HG02763 (cell line): ENCODE results near the gene SEC22A.

Experiments used
- ATAC-seq: cut with Tn5 transposase; IDR thresholded peaks from one replicate; pipeline ENCODE4 v1.9.1; 2021; ENCODE audit warnings: mild to moderate bottlenecking, moderate library complexity; ENCODE audit not compliant: unreplicated experiment

Gene SEC22A

GRCh38 chr3:123201557-123202427 lies at the start of gene SEC22A:
TSS of gene SEC22A (plus strand) at chr3:123201943. CDS start at chr3:123209218, 7,275 bp downstream.
- ATAC-seq: peak; percentile 98

DNA sequence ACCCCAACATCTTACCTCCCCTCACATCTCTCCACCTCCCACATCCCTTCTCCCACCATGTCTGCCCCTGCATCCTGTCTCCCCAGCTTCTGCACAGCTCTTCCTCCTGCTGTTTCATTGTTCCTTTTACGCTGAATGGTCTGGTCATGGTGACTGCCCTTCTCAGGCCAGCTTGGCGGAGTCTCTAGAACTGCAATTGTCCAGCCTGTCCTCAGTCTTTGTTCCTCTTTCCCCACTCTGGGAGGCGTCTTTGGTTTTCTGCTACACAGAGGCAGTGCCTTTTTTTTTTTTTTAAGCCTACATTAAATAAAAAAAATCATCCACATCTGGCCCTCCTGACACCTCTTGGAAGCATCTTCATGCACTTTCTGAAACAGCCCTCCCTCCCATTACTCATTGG lies 49.1 kb upstream of the SEC22A start:
- no peak for ATAC-seq

- no peak for ATAC-seq
Measured at GRCh38 chr3:123153125-123154019, 48.4 kb upstream of the SEC22A start.

DNA sequence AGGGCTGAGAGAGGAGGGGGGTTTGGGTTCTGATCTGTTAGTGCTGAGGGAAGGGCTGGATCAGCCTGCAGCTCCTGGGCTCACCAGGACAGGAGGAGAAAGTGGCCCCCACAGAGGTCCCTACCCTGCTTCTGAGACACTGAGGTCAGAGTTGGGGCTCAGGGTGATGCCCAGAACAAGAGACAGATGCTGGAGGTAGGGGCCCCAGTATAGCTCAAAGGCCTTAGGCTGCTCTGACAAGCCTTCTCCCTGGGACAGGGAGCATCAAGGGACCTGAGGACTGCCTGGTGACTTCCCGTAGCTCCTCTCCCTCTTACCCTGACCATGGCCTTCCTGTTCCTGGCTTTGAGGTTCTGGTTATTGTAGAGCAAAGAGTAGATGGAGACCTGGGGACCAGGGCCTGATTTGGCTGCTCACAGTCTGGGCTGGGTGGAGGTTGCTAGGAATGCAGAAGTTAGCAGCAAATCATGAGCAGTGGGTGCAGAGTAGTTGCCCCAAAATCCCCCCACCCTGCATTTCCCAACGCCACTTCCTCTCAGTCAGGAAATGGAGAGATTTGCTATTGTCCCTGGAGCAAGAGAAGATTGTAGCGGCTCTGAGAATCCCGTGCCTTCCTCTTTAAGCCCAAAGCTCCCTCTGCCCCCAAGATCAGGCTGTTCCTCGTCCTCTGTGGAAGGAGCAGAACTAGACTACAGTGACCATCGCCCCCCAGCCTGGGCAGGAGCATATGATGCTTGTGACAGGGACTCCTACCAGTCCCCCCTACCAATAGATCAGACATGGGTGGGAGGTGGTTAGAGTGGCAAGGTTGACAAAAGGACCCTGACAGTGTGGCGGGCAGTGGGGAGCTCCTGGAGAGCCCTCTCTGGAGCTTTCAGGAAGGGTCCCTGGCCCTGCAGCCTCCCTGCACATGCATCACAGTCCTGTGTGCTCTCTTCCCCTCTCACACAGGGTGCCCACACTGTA lies 47.4 kb upstream of the SEC22A start:
- ATAC-seq: no peak

GRCh38 chr3:123155471-123156011 lies 46.2 kb upstream of the SEC22A start:
- no peak for ATAC-seq

DNA sequence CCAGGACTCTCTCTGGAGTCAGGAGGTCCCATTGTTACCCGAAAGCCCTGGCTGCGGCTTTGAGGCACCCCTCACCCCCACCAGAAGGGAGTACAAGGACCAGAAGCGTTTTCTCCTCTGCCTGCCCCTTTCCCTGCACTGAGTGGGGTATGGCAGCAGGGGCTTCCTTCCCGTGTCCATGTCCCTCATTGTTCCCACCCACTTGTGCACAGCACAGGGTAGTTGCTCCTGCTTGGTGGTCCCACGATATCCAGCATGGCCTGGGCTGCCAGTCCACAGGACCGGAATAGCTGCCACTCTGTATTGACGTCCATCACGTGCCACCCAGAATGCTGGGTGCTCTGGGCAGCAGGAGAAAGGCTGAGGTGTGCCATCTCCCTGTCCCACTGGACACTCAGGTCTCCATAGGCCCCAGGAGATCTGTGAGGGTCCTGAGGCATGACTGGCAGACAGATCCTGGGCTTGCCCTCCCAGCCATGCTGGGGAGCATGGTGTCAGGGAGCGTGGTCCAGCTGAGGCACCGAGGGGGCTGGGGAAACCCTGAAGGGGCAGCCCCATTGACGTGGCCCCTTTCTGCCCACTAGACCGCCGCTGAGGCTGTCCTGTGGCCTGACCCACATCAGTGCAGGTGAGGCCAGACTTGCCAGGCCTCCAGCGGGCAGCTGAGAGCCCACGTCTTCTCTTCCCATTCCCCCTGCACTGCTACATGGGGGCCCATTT lies 45.3 kb upstream of the SEC22A start:
- ATAC-seq: no peak

GRCh38 chr3:123157209-123157597 lies 44.5 kb upstream of the SEC22A start:
- no peak for ATAC-seq

DNA sequence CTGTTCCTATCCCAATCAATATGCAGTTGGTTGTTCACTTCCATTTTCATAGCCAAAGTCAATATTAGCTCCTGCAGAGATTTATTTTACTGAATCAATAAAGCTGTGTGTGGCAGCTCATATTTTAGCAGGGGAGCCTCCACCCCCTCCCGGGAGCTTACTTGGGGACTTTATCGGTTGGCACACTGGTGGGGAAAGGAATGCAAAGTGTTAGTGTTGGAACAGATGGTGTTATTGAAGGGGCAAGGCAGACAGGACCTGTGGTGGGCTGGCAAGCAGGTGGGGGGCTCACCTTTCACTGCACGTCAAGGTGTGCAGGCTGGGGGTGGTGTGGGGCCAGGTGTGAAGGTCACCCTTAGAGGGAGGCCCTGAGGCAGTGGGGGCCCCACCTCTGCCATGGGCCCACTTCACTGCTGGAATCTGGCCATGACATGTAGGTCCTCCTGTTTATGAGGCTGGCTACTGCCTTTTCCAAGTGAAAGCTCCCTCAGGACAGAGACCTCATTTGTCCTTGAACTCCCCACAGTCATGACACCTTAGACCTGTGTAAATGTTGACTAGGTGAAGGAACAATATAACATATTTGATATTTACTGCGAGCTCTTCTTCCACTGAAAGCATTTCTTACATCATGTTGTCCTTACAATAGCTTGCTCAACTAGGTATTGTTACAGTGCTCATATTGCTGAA lies 44.0 kb upstream of the SEC22A start:
- ATAC-seq: no peak

GRCh38 chr3:123158330-123158729 lies 43.4 kb upstream of the SEC22A start:
- no peak for ATAC-seq

DNA sequence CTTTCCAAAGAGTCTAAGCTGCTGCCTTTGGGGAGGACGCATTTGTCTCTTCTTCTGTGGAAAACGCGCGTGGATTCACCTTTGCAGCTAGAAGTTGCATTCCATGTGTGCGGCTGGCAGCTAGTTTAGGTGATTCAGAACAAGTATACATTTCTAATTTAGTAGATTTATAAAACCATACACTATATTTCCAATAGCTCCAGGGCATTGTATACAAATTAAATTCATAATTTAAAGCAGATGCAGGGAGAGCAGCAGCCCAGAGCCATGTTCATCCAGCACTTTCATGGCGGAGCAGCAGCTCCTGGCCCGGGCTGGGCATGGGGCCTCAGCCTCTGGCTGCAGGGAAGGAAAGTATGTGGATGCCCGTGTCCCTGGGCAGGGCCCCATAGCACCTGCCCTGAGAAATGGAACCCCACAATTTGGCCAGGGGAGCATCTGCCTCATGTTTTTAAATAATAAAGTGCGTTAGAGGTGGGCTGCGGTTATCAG lies 42.8 kb upstream of the SEC22A start:
- no peak for ATAC-seq

- ATAC-seq: no peak
Measured at GRCh38 chr3:123159926-123160635, 41.7 kb upstream of the SEC22A start.

DNA sequence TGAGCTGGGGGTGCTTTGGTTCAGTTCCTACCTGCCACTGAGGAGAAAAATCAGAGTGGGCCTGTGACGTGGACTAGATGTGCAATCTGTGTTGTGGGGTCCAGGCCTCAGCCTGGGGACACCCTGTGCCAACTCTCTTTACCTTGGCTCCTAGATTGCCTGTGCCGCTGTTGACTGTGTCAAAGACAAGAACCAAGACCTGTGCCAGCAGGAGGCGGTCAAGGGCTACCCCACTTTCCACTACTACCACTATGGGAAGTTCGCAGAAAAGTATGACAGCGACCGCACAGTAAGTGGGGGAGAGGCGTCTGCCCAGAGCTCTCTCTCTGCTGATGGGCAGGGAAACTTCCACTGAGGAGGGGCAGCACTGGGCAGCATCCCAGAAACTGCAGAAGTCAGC lies 40.6 kb upstream of the SEC22A start:
- ATAC-seq: no peak

- no peak for ATAC-seq
Measured at GRCh38 chr3:123163141-123163540, 38.6 kb upstream of the SEC22A start.

- no peak for ATAC-seq
Measured at GRCh38 chr3:123165163-123165562, 36.6 kb upstream of the SEC22A start.

DNA sequence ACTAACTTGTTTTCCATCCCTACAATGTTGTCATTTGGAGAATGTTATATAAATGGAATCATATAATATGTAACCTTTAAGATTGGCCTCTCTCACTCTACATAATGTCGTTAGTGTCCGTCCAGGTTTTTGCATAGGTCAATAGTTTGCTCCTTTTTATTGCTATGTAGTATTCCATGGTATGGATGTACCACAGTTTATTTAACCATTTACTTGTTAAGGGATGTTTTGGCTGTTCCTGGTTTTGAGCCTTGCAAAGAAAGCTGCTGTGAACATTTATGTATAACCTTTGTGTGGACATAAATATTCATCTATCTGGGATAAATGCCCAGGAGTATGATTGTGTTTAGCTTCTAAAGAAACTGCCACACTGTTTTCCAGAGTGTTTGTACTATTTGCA lies 34.1 kb upstream of the SEC22A start:
- ATAC-seq: no peak

DNA sequence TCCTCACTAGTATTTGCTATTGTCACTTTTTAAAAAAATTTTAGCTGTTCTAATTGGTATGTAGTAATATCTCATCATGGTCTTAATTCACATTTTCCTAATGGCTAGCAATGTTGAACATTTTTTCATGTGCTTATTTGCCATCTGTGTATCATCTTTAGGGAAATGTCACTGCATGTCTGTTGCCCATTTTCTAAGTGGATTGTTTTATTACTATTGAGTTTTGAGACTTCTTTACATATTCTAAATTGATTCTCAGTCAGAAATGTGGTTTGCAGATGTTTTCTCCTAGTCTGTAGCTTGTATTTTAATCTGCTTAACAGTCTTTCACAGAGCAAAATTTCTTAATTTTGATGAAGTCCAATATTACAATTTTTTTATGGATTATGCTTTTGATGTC lies 33.6 kb upstream of the SEC22A start:
- ATAC-seq: no peak

GRCh38 chr3:123168605-123169004 lies 33.1 kb upstream of the SEC22A start:
- ATAC-seq: no peak

- ATAC-seq: no peak
Measured at GRCh38 chr3:123169492-123169929, 32.2 kb upstream of the SEC22A start.
